Measurements from ENCODE around the gene GADD45A.
A peak's percentile ranks its signal among the peaks of the same experiment; 100 is the strongest.

Gene GADD45A

DNA sequence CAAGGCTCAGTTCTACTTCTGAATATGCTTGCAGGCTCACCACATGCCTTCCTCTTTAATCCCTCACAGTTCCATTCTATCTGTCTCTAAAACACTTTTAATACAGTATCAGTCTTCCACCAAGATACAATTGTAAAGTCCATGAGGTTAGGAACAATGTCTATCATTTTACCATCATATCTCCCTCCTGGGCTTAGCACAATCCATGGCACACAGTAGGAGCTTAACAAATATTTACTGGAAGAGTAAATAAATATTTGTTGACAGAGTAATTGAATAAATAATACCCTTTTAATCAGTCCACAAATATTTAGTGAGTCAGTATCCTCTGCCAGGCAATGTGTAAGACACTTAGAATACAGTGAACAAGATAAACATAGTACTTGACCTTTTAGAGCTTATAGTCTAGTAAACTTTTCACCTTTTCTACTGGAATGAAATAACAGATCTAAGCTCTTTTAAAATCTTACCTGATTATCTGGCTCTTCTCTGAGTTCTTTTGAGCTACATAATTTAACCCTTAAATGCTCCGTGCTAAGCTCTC is 12.7 kb upstream of the GADD45A start:
- no peak for DNase-seq

DNA sequence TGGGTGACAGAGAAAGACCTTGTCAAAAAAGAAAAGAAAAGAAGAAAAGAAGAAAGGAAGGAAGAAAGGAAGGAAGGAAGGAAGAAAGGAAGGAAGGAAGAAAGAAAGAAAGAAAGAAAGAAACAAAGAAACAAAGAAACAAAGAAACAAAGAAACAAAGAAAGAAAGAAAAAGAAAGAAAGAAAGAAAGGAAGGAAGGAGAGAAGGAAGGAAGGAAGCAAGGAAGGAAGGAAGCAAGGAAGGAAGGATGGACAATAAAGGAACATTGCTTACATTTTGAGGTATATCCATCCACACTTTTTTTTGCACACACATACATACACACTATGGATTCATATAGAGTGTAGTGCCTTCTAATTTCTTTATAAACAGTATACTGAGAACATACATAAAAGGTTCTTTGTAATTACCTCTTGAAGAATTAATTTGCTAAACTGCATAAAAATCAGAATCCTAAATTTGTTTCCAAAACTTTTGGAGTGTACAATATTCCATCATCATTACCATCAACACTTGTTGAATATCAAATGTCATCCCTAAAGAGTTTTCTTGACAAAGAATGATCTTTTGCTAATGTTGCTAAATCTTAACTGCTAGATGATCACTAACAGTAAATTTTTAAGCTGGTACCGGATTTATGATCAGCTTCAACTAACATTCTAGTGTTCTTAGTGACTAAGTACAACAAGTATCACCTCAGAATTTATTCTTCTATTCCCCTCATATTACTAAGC is 11.4 kb upstream of the GADD45A start:
- no peak for DNase-seq

DNA sequence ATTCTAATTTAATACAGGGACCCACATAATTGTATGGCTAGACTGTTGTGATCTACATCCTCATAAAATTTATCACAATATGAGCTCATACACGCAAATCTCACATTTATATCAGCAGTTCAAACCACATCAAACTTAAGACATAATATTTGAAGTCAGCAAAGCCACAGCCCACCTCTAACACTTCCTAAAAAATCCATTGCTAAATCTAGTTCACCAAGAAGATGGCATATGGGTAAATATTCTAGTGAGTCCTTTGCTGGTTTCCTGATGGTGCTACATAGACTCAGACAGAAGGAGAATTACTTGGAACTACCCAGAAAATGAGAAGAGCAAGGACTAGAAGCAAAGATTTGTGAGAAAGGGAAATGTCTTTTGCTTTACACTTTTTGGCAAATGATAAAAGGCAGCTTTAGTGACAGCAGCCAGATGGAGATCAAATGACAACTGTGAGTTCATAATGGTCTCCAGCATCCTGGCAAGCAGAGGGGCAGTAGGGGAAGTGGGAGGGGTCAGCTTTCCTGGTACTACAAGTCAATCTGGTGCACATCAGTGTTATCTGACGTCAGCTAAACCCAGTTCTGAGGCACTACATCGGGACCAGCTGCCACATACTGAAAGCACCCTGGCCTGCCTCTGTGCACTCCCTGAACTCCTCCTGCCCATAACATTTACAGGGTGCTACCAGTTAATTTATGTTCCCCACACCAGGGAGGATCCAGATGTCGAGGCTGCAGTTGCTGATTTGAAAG is 10.6 kb upstream of the GADD45A start:
- no peak for DNase-seq

DNA sequence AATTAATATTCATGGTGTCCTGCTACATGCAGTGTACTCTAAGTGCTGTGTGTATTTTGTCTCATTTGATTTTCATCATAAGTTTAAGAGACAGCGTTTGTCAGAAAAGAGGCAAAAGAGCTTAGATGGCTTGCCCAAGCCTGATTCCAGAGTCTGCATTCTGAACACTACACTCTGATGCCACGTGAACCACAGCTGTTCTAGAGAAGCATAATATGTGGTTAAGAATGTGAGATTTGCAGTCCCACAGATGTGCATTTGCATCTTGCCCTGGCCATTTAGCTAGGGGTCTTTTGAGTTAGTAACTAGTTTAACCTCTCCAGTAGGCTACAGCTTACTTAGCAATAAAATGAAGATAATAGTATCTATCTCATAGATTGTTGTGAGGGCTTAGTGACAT is 9.2 kb upstream of the GADD45A start:
- no peak for DNase-seq

DNA sequence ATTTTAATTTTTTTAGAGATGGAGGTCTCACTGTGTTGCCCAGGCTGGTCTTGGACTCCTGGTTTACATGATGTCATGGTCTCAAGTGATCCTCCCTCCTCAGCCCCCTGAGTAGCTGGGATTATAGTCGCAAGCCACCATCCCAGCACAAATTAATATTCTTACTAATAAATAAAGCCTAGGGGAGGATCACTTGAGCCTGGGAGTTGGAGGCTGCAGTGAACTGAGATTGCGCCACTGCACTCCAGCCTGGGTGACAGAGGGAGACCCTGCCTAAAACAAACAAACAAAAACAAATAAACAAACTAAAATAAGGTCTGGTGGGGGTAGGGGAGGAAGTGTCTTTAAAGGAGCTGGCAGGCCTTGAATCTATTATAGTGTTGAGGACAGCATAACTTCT is 8.7 kb upstream of the GADD45A start:
- no peak for DNase-seq

DNA sequence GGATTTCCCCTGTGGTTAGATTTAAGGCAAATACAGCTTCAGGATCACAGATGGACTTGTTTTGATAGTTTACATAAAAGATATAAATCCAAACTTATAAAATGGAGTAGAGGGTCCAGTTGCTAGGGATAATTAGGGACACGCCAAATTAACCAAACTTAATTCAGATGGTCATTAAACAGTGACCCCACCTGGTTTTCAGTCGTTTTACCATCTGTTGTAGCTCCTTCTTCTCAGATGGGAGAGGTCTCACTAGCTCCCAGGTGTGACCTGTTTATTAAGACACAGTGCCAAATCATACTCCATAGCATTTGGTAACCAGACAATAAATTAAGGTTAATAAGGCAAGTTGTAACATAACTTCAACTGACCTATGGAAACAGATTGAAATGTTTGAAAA is 8.1 kb upstream of the GADD45A start:
- no peak for DNase-seq

DNA sequence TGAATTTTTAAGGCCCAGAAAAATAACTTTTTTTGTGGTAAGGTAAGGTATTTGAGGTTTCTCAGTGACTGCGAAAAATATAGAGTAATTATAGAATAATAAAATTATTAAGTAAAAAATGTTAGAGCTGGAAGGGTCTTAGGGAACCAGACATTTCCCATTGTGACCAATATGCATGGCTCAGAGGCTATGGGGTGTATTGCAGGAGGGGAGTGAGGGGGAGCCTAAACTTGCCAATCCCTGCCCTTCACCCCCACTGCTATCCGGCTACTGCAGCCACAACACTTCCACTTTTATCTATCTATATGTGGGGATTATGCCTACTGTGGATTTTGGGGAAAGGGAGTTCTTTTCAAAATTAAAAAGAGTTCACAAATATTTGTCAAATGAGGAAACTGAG is 7.6 kb upstream of the GADD45A start:
- DNase-seq = no peak

DNA sequence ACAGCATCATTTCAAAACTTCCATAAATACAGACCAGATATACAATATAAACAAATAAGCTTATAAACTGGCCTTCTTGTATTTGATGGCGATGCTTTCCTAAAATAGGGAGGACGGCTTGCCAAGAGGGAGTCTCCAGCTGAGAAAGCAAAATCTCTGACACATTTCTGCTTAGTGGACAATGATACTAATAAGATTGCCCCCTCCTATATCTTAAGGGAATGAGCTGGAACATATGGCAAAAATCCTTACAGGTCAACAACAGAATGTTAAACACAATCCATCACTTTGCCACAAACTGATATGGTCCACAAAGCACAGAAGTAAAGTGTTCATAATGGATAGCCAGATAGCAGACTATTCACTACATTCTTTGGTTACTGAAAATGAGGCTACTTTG is 7.1 kb upstream of the GADD45A start:
- DNase-seq = no peak

DNA sequence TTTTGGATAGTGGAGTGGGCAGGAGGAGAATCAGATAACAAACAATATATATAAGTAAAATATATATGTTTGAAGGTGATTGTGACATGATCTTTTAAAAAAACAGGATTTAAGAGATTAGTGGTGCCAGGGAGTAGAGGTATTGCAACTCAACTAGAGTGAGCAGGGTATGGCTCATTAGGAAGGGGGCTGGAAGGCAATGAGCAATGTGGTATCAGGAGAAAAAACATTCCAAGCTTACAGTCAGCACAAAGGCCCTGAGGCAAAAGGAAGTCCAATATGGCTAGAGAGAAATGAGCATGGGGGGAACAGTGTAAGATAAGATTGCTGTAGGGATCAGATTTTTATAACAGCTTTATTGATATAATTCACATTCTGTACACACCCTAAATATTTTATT is 5.3 kb upstream of the GADD45A start:
- no peak for DNase-seq

DNA sequence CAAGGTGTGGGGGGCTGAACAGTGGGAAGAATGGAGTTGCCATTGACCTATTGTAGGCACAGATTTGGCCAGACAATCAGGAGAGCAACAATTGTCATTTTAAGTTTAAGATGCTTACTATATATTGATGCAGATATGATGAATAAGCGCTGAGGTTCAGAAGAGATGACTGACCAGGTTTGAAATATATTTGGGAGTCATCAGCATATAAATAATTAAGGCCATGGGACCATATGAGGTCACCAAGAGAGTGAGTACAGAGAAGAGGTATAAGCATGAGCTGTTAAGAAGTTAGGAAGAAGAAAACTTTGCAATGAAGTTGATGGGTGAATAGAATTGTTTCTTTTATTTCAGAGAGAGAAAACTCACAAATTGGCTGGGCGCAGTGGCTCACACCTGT is 4.5 kb upstream of the GADD45A start:
- no peak for DNase-seq

DNA sequence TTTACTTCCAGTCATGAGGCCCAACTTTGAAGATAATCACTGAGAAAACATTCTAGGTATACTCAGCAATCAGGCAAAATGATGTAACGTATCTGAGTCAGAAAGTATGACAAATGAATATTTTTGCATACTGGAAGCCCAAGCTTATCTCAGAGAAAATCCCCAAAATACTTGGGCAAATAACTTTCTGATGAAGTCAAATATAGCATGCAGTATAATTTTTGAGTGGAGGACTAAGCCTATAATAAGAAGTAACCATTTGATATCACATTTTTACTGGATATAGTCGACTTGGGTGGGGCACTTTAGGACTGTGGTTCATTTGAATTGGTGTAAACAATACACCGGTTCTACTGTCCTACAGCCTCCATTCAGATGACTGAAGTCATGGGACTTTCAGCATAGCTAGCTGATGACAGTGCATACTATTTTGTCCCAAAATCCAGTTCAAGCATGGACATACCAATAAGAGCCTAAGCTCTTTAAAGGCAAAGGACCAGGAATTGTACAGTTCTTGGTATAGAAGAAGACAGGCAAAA is 2.3 kb upstream of the GADD45A start:
- DNase-seq = no peak

DNA sequence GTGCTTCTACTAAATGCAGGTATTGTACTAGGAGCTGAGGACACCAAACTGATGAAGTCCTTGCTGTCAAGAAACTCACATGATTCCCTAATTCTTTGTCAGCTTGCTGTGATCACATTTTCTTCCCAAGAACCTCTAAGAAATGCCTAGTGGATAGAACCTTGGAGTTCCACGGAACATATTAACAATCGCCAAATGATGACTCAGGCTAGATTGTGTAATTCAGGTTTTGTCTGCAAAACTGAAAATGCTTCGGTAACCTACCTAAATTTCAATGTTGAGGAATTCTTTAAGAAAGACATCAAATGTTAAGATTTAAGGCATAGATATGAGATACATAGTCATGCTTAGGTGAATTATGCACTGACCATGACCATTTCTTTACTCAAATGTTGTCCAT is 1.7 kb upstream of the GADD45A start:
- no peak for DNase-seq

DNA sequence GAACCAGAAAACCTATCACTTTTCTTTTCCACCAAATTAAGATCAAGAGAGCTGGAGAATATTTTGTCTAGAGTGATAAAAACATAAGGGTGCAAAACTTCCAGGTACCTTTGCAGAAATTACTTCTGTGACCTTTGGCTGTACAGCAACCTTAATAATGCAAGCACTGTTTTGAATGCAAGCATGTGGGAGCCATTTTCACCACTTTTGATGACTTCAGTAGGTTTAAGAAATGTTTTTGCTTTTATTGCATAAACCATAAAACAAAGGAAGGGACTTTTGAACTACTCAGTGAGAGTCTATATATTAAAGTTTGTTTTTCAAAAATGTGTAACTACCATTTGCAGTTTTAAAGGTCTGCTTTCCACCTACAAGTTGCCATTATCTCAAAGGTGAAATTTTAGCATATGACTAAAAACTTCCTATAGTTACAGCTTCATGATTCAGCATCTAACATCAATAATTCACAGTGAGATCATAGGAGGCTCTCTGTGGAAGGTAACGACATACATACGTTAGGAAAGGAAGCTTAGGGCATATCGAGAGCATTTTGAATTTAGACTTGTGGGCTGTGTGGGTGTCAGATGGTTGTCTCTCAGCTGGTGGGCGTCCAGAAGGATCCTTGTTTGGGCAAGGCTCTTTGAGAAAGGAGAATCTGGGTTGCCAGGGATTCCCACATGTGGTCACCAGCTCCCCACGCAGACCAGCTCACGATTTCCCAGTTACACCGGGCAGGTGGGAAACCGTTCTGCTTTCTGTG is 1.1 kb upstream of the GADD45A start:
- DNase-seq = no peak

DNA sequence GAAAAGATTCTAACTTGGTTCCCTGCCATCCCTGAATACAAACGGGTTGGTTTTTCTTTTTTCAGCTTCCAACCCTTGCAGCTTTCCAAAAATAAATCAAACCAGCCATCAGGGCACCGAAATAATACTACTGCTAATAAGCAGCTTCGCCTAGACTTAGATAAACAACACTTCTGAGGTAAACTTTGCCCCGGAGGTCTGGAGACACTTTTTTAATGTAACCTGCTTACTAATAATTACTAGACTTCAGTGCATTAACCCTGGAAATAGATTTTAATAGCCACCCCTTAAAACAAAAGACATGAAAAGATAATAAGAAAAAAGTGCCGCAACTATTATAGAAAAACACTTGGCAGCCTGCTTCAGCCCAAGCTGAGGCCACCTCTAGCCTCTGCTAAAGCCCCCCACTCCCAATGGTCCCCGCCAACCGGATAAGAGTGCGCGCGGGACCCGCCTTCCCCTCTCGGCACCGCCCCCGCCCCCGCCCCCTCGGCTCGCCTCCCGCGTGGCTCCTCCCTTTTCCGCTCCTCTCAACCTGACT is 405 bp upstream of the GADD45A start:
- no peak for DNase-seq

DNA sequence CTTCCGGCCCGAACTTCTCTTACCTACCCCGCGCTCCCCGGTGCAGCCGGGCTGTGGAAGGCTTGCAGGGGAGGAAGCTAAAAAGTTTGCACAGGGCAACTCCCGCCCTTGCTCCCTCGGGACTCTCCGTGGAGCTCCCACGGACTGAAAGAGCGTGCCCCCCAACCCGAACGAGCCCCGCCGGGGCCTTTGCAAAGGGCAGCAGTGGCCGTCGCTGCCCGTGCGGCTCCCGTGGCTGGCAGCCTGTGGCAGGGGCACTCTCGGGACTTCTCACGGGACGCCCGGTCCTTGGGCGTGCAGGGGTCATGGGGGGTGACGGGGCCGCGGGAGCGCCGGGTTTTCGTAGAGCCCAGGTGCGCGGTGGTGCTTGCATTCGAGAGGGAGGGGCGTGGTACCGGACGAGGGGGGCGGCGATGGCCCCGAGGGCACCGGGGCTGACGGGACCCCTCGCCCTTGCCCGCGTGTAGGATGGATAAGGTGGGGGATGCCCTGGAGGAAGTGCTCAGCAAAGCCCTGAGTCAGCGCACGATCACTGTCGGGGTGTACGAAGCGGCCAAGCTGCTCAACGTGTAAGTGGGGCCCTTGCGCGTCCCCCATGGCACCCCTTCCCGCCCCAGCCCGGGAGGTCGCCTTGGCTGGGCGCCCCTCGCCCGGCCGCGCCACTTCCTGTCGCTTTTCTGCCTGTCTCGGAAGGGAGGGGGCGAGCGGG is 711 bp downstream of the GADD45A start:
- no peak for DNase-seq

DNA sequence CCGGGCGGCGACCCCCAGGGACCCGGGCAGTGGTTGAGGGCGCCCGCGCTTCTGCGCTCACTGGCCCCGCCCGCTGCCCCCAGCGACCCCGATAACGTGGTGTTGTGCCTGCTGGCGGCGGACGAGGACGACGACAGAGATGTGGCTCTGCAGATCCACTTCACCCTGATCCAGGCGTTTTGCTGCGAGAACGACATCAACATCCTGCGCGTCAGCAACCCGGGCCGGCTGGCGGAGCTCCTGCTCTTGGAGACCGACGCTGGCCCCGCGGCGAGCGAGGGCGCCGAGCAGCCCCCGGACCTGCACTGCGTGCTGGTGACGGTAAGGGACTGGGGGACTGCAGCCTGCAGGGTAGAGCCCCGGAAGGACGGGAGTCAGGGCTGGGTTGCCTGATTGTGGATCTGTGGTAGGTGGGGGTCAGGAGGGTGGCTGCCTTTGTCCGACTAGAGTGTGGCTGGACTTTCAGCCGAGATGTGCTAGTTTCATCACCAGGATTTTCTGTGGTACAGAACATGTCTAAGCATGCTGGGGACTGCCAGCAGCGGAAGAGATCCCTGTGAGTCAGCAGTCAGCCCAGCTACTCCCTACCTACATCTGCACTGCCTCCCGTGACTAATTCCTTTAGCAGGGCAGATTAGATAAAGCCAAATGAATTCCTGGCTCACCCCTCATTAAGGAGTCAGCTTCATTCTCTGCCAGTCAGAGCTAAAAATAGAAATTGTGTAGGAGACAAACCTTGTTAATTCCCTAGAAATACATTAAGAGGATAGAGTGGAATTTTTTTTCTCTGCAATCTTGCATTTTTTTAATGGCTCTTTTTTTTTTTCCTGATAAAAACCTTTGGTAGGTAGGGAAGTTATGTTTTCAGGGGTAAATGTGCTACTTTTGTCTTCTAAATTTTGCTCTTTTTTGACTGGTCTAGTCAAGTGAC is 1.5 kb downstream of the GADD45A start:
- peak; percentile 35 for DNase-seq

DNA sequence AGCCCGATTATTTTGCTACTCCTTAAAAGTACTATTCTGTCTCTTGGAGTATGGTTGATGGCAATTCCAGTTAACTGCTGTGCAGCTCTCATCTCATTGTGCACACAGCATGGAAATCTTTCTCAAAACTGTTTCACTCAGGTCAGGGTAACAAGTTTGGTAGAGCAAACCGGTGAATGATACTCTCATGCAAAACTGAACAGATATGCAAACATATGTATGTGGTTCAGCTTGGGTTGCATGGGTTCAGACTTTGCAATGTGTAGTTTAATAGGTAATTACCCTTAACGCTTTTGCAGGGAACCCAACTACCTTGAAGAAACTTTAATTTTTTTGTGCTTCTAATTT is 2.2 kb downstream of the GADD45A start:
- DNase-seq = no peak

DNA sequence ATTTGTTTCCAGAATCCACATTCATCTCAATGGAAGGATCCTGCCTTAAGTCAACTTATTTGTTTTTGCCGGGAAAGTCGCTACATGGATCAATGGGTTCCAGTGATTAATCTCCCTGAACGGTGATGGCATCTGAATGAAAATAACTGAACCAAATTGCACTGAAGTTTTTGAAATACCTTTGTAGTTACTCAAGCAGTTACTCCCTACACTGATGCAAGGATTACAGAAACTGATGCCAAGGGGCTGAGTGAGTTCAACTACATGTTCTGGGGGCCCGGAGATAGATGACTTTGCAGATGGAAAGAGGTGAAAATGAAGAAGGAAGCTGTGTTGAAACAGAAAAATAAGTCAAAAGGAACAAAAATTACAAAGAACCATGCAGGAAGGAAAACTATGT is 2.6 kb downstream of the GADD45A start:
- DNase-seq = no peak

DNA sequence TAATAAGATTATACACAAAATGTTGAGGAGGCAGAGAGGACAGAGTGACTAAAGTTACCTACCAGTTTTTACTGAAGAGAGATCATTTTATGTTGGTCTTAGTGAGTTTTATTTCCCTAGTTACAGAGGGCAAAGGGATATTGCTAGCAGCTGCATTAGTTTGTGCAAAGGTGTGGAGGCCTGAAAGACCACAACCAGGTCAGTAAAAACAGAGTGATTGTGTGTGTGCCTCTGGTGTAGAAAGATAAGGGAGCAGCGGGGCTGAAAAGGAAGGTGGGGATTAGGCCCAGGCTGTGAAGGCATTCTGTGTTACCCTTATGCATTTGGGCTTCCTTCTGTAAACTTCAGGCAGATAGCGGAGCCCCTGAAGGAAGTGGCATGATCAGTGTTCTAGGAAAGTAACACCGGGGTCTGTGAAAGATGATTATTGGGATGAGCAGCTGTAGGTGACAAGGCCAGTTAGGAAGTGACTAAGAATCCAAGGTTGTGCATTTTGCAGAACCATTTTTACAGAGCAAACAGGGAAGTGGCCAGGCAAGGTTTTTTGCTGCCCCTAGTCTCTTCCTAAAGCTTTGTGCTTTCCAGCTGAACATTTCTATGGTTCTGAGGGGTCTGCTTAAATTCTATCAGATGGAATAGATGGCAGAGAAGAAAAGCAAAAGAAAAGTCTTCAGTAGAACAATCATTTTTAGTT is 3.7 kb downstream of the GADD45A start:
- DNase-seq = no peak

DNA sequence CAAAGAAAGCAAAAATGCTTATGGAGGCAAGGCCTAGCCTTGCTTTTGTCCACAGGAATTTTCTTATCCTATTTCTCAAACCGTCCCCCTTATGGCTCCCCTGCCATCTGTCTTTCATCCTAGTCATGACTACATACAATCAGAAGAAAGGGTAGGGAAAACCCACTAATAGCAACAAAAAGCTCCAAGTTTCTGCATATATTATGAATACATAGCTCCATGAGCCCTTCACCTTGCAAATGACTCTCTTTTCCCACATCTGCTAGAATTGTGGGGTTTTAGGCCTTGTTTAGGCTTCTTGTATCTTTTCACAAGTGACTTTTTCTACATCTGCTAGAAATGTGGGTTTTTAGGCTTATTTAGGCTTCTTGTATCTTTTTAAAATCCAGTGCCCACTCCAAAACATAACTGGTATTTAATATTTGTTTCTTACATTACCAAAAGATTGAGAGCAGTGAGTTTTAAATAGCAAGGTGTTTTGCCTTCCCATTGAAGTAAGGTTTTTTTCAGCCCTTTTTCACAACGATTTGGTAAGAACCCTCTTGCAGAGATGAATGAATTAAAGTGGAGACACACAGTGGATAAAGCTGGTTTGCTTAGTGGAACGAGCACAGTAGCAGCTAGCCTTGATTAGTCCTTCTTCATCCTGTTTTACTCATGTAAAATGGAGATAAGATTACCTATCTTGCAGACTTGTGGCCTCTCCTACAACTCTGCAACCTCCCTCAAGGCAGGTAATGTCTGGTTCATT is 4.4 kb downstream of the GADD45A start:
- DNase-seq = no peak

Measured in NCI-H187 treated with DMSO at 0.1 percent for 48 hours (cell line).